Urothelium cell line (cell line): ENCODE results near the gene CCDC39.
"Not testable (repeated sequence)": the region's sequence is repeated elsewhere in the genome, so short reads cannot be mapped to it uniquely, and the experiment has no call there.

Experiments
- DNase-seq: peaks from one replicate; pipeline ENCODE4 v3.0.0; 2011; ENCODE audit warnings: low spot score, mixed read lengths
- FAIRE-seq: peaks from 2 replicates; lab custom pipeline; 2011; peaks lifted over from hg19 to GRCh38; lab: Jason Lieb, UNC

Gene CCDC39

GRCh38 chr3:180626844-180627243 lies 52.4 kb downstream of the CCDC39 start:
- no peak for DNase-seq
- FAIRE-seq, result no peak

- no peak for FAIRE-seq
Observed at GRCh38 chr3:180624714-180625113, 54.6 kb downstream of the CCDC39 start.

GRCh38 chr3:180619723-180620122 lies 59.6 kb downstream of the CCDC39 start:
- FAIRE-seq (no peak), DNase-seq (no peak)

More at GRCh38 chr3:180624714-180625113, 54.6 kb downstream of the CCDC39 start:
- no peak for DNase-seq

GRCh38 chr3:180618563-180618962 lies 60.7 kb downstream of the CCDC39 start:
- FAIRE-seq, DNase-seq: not testable (repeated sequence)

GRCh38 chr3:180617049-180617448 lies 62.2 kb downstream of the CCDC39 start:
- FAIRE-seq (no peak), DNase-seq (no peak)

- no peak for DNase-seq
- FAIRE-seq, result peak; percentile 32
Observed at GRCh38 chr3:180615954-180616353, 63.3 kb downstream of the CCDC39 start.

GRCh38 chr3:180612364-180612763 lies 66.9 kb downstream of the CCDC39 start:
- no peak for DNase-seq
- FAIRE-seq, result no peak

GRCh38 chr3:180611006-180611405 lies 68.3 kb downstream of the CCDC39 start:
- FAIRE-seq (no peak), DNase-seq (no peak)

GRCh38 chr3:180601688-180602666 lies 77.3 kb downstream of the CCDC39 start, which contains the start of gene TTC14:
Gene TTC14 (plus strand): TSS chr3:180602163. CDS start chr3:180602262, 99 bp downstream.
- peak; percentile 23 for FAIRE-seq
- peak; percentile 95 for DNase-seq

- DNase-seq, result no peak
- no peak for FAIRE-seq
Observed at GRCh38 chr3:180600473-180600872, 78.8 kb downstream of the CCDC39 start.

- no peak for DNase-seq
Observed at GRCh38 chr3:180595559-180595935, 83.7 kb downstream of the CCDC39 start.

GRCh38 chr3:180594631-180595558 lies 84.4 kb downstream of the CCDC39 start:
- FAIRE-seq, result no peak
- peak; percentile 28 for DNase-seq

More at GRCh38 chr3:180595559-180595935, 83.7 kb downstream of the CCDC39 start:
- FAIRE-seq, result no peak

GRCh38 chr3:180593631-180594030 lies 85.7 kb downstream of the CCDC39 start:
- not testable (repeated sequence) for FAIRE-seq, DNase-seq

- DNase-seq, result no peak
- FAIRE-seq, result no peak
Observed at GRCh38 chr3:180590396-180590795, 88.9 kb downstream of the CCDC39 start.

GRCh38 chr3:180580934-180581333 lies 98.4 kb downstream of the CCDC39 start:
- FAIRE-seq (no peak), DNase-seq (no peak)

- FAIRE-seq (no peak), DNase-seq (no peak)
Observed at GRCh38 chr3:180575571-180575970, 103.7 kb downstream of the CCDC39 start.

- DNase-seq (no peak), FAIRE-seq (no peak)
Observed at GRCh38 chr3:180571831-180572598, 107.3 kb downstream of the CCDC39 start.

- FAIRE-seq, result no peak
- DNase-seq, result no peak
Observed at GRCh38 chr3:180570238-180570637, 109.1 kb downstream of the CCDC39 start.

- DNase-seq (no peak), FAIRE-seq (no peak)
Observed at GRCh38 chr3:180564676-180565075, 114.6 kb downstream of the CCDC39 start.
